Measurements from ENCODE around the gene OR11G2.

GRCh38 chr14:20190596-20190995 is at the start of gene OR11G2:
- TF ChIP-seq EZH2 (IDR thresholded peaks at IDR 0.05; ENCODE audit: low read length, unreplicated experiment) (no peak), EZH2phosphoT487 (IDR thresholded peaks at IDR 0.05; ENCODE audit: borderline replicate concordance, low read length) (no peak)

Data from PC-3 (cell line).